ENCODE results near the gene MAP3K5. TPM values are rescaled to one million over a fixed set of nuclear protein-coding genes. Genes with fewer than 3 reads are reported as not detected.

The MAP3K5 gene
- total and polyA plus RNA-seq, 9 of the 15 experiments (the other 6 are each of a cell fraction or from before 2014, with no cell fraction given) = 2.2 to 13.0 (median 9.9) TPM

DNA sequence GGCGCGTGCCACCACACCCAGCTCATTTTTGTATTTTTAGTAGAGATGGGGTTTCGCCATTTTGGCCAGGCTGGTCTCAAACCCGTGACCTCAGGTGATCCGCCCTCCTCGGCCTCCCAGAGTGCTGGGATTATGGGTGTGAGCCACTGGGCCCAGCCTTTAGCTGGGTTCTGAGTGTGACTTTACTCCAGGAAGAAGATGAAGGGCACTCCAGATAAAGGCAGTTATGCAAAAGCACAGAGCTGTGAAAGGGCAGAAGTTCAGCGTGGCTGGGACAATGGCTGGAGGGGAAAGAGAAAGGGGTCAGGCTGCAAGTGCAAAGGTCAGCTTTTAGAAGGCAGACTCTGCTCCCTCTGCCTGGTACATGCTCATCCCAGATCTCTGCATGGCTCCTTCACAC, 39.7 kb downstream of the MAP3K5 start (continued):
- 0 out of 2 replicates have a peak, but pooled peaks have one; percentile 10 for TF ChIP-seq SOX6 (IDR thresholded peaks at IDR 0.05)
- TF ChIP-seq FOXA3 (CRISPR knock-in tag; conservative IDR thresholded peaks at IDR 0.05 in 1 of 2, IDR thresholded peaks at IDR 0.05 in 1 of 2) = 0 out of 4 replicates have a peak, but pooled peaks of 1 of the 2 experiments have one; percentile 26
- TF ChIP-seq SRSF9 (IDR thresholded peaks at IDR 0.05; ENCODE audit: borderline replicate concordance, low read depth, low read length) = no peak
- no peak for TF ChIP-seq TFAP4 (CRISPR knock-in tag; IDR thresholded peaks at IDR 0.05; ENCODE audit: borderline replicate concordance)
- no peak for TF ChIP-seq CHAMP1 (IDR thresholded peaks at IDR 0.05)
- TF ChIP-seq LCOR (CRISPR knock-in tag; IDR thresholded peaks at IDR 0.05) = 0 out of 2 replicates have a peak, but pooled peaks have one; percentile 30
- TF ChIP-seq ZNF146 (CRISPR knock-in tag; IDR thresholded peaks at IDR 0.05; ENCODE audit: unreplicated experiment) = no peak
- TF ChIP-seq ELF4 (CRISPR knock-in tag; IDR thresholded peaks at IDR 0.05) = no peak
- TF ChIP-seq, protein P1, sequence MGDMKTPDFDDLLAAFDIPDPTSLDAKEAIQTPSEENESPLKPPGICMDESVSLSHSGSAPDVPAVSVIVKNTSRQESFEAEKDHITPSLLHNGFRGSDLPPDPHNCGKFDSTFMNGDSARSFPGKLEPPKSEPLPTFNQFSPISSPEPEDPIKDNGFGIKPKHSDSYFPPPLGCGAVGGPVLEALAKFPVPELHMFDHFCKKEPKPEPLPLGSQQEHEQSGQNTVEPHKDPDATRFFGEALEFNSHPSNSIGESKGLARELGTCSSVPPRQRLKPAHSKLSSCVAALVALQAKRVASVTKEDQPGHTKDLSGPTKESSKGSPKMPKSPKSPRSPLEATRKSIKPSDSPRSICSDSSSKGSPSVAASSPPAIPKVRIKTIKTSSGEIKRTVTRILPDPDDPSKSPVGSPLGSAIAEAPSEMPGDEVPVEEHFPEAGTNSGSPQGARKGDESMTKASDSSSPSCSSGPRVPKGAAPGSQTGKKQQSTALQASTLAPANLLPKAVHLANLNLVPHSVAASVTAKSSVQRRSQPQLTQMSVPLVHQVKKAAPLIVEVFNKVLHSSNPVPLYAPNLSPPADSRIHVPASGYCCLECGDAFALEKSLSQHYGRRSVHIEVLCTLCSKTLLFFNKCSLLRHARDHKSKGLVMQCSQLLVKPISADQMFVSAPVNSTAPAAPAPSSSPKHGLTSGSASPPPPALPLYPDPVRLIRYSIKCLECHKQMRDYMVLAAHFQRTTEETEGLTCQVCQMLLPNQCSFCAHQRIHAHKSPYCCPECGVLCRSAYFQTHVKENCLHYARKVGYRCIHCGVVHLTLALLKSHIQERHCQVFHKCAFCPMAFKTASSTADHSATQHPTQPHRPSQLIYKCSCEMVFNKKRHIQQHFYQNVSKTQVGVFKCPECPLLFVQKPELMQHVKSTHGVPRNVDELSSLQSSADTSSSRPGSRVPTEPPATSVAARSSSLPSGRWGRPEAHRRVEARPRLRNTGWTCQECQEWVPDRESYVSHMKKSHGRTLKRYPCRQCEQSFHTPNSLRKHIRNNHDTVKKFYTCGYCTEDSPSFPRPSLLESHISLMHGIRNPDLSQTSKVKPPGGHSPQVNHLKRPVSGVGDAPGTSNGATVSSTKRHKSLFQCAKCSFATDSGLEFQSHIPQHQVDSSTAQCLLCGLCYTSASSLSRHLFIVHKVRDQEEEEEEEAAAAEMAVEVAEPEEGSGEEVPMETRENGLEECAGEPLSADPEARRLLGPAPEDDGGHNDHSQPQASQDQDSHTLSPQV (IDR thresholded peaks at IDR 0.05) = 0 out of 2 replicates have a peak, but pooled peaks have one; percentile 22
- TF ChIP-seq ZNF707 (CRISPR knock-in tag; conservative IDR thresholded peaks at IDR 0.05) = no peak
- no peak for TF ChIP-seq TSC22D4 (tag; IDR thresholded peaks at IDR 0.05)
- peak; percentile 65; the same call in 1 of the 2 replicates for TF ChIP-seq NR2C1 (IDR thresholded peaks at IDR 0.05)
- peak; percentile 79 for TF ChIP-seq NR2C1 (tag; IDR thresholded peaks at IDR 0.05)
- no peak for TF ChIP-seq ZBTB49 (CRISPR knock-in tag; IDR thresholded peaks at IDR 0.05; ENCODE audit: borderline replicate concordance)
